ENCODE measurements around the gene ERGIC2.

Gene ERGIC2

GRCh38 chr12:29380536-29381523, at the start of gene ERGIC2:
TSS of gene ERGIC2 (minus strand) at chr12:29381172. CDS start at chr12:29371633, 9,539 bp downstream.
- no peak for TF ChIP-seq CTCF (conservative IDR thresholded peaks at IDR 0.05; ENCODE audit: control insufficient read depth, insufficient read depth, low read depth, low read length)
- peak within 1 kb of the TSS; percentile 100 for H3K4me3 ChIP-seq (ENCODE audit: control insufficient read depth, low read depth, low read length)
- peak; percentile 99 for DNase-seq (ENCODE audit: low read depth)

DNA sequence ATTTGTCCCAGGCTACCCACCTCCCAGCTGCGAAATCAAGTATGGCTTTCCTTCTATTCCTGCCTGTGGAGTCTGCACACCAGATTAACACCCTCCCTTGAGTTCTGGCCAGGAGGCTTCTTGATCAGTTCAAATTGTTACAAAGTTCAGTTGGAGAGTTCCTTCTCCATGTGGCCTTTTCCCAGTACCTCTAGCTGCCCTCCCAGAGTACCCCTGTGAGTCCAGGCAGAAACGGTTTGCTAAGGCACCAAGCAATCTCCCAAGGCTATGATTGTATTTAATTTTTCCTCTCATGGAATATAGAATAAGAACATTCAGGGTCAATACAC, 49.7 kb upstream of the ERGIC2 start:
- no peak for DNase-seq (ENCODE audit: low read depth)
- no peak overlapping the region for H3K4me3 ChIP-seq (ENCODE audit: control insufficient read depth, low read depth, low read length)
- no peak for TF ChIP-seq CTCF (conservative IDR thresholded peaks at IDR 0.05; ENCODE audit: control insufficient read depth, insufficient read depth, low read depth, low read length)

DNA sequence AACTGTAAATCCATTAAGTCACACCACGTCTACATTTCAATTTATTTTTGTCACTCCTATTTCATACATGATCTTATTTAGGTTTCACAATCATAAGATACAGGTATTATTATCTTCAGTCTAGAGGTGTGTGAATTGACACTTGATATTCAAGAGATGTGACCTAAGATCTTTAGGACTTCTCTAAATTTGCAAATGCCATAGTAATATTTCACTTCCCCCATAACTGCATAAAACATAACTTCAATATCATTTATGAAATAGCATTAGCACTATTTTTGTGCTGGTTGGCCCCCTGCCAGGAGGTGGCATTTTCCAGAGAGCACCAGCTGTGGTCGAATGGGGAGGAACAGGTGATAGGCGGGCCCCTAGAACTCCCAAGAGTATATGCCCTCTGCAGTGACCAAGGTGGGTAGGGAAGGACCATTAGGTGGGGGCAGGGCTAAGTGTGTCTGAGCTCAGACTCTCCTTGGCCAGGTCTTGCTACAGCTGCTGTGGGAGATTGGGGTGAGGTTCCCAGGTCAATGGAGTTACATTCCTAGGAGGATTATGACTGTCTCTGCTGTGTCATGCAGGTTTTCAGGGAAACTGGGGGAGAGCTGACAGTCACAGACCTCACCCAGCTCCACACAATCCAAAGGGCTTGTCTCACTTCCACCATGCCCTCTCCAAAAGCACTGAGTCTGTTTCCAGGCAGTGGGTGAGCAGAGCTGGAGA, 49.2 kb upstream of the ERGIC2 start:
- DNase-seq (ENCODE audit: low read depth): no peak
- no peak for TF ChIP-seq CTCF (conservative IDR thresholded peaks at IDR 0.05; ENCODE audit: control insufficient read depth, insufficient read depth, low read depth, low read length)

GRCh38 chr12:29428633-29429032, 47.7 kb upstream of the ERGIC2 start:
- TF ChIP-seq CTCF (conservative IDR thresholded peaks at IDR 0.05; ENCODE audit: control insufficient read depth, insufficient read depth, low read depth, low read length): no peak
- DNase-seq (ENCODE audit: low read depth): peak; percentile 93
- H3K4me3 ChIP-seq (ENCODE audit: control insufficient read depth, low read depth, low read length): no peak overlapping the region

More for the DNA sequence above, 49.2 kb upstream of the ERGIC2 start:
- no peak overlapping the region for H3K4me3 ChIP-seq (ENCODE audit: control insufficient read depth, low read depth, low read length)

DNA sequence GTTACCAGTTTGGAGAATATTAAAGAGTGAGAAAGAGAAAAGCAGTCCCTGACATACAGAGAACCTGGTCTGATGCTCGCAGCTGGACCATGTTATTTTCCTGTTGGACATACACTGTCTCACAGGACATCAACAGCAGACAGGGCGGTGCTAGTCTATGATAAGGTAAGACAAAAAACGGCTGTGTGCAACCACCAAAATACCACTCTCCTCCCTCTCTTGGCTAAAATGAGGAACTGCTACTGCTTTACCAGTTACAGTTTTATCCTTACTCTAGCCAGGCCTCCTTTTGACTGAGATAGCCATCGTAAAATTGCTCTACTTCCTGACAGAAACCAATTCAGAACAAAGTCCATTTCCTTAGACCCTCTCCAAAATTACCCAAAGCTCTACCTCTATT, 47.0 kb upstream of the ERGIC2 start:
- no peak for DNase-seq (ENCODE audit: low read depth)
- H3K4me3 ChIP-seq (ENCODE audit: control insufficient read depth, low read depth, low read length): no peak overlapping the region
- TF ChIP-seq CTCF (conservative IDR thresholded peaks at IDR 0.05; ENCODE audit: control insufficient read depth, insufficient read depth, low read depth, low read length): no peak

DNA sequence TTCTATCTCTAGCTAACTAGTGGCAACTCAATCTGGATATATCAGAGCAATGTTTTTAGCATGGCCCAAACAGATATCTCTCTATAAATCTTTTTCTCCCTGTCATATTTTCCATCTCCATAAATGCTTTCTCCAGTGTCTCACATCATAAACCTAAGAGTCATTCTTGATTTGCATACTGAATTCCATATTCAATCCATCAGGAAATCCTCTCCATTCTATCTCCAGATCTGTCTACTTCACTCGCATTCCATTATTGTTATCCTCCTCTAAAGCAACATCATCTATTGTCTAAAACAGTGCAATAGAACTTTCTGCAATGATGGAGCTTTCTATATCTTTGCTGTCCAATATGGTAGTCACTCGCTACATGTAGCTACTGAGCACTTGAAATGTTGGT, 45.5 kb upstream of the ERGIC2 start:
- H3K4me3 ChIP-seq (ENCODE audit: control insufficient read depth, low read depth, low read length): no peak overlapping the region
- DNase-seq (ENCODE audit: low read depth): no peak
- TF ChIP-seq CTCF (conservative IDR thresholded peaks at IDR 0.05; ENCODE audit: control insufficient read depth, insufficient read depth, low read depth, low read length): no peak
